Activated T-cell treated with anti-CD3 and anti-CD28 coated beads, Interleukin-2, amount 50 U/mL, for 4 hours (primary cell): ENCODE measurements around the gene LINC01488. TPM values are rescaled to one million over a fixed set of nuclear protein-coding genes. Genes with fewer than 3 reads are reported as not detected.

Source experiments
- ATAC-seq, 2 donors: fragments of 200-7000 bp; cut with Tn5 transposase; one replicate each; pipeline ENCODE4 v1.10.0; 2021
- DNase-seq: peaks from one replicate; pipeline ENCODE4 v3.0.0-alpha.2; 2020
- H3K27me3 Mint-ChIP-seq: one replicate; pipeline ENCODE4 v1.8.0; 2021; ENCODE audit warnings: low read depth, mixed read lengths
- H3K36me3 Mint-ChIP-seq: one replicate; pipeline ENCODE4 v1.8.0; 2022; ENCODE audit warnings: mixed read lengths; ENCODE audit not compliant: insufficient read depth
- H3K4me1 Mint-ChIP-seq: one replicate; pipeline ENCODE4 v1.8.0; 2021; ENCODE audit warnings: low read depth, mixed read lengths
- H3K4me3 Mint-ChIP-seq: one replicate; pipeline ENCODE4 v1.8.0; 2021; ENCODE audit warnings: mild to moderate bottlenecking, moderate library complexity, mixed read lengths
- H3K9me3 Mint-ChIP-seq: one replicate; pipeline ENCODE4 v1.8.0; 2021; ENCODE audit warnings: mixed read lengths
- total RNA-seq, 3 donors: library from RNA; stranded (reverse); gene quantifications; one replicate each; pipeline ENCODE4 v1.2.1, GENCODE V29; 2021

The LINC01488 gene
- total RNA-seq, 3 donors from 2014 or later = not detected

DNA sequence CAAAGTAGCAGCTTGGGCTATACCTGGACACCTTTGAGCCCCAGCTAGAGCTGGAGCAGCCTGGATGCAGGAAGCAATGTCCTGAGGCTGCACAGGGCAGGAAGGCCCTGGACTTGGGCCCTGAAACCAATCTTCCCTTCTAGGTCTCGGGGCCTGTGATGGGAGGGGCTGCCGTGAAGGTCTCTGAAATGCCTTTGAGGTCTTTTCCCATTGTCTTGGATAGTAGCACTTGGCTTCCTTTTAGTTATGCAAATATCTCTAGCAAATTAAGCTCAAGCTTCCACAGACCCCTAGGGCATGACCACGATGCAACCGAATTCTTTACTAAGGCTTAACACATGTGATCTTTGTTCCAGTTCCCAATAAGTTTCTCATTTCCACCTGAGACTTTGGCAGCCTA, 40.0 kb downstream of the LINC01488 start:
- ATAC-seq (no peak), DNase-seq (no peak)
- H3K36me3 Mint-ChIP-seq = no peaks in the 10 kb centered on the region
- peaks cover 19% of the 10 kb centered on the region for H3K27me3 Mint-ChIP-seq
- peaks cover 6% of the 10 kb centered on the region for H3K9me3 Mint-ChIP-seq
- H3K4me1 Mint-ChIP-seq = no peaks in the 10 kb centered on the region
- no peak overlapping the region for H3K4me3 Mint-ChIP-seq

DNA sequence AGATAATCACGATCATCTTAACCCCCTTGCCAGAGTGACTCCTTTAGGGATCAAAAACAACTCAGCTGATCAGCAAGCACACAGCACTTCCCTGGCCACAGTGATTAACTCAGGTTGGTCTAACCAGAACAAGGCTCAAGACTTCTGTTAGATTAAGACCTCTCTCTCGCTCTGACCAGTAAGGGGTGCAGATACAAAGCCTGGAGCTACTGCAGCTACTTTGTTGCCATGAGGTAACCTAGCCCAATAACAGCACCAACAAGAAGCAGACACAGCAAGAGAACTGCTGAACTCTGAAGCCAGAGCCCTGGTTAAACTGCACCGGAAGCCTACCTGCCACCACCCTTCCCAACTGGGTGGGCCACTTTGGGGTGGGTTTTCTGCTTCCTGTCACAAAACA, 42.0 kb downstream of the LINC01488 start:
- Mint-ChIP-seq H3K36me3 (no peaks in the 10 kb centered on the region), H3K27me3 (peaks cover 12% of the 10 kb centered on the region), H3K9me3 (peaks cover 3% of the 10 kb centered on the region), H3K4me3 (no peak overlapping the region), H3K4me1 (no peaks in the 10 kb centered on the region)
- ATAC-seq = no peak
- DNase-seq = no peak

DNA sequence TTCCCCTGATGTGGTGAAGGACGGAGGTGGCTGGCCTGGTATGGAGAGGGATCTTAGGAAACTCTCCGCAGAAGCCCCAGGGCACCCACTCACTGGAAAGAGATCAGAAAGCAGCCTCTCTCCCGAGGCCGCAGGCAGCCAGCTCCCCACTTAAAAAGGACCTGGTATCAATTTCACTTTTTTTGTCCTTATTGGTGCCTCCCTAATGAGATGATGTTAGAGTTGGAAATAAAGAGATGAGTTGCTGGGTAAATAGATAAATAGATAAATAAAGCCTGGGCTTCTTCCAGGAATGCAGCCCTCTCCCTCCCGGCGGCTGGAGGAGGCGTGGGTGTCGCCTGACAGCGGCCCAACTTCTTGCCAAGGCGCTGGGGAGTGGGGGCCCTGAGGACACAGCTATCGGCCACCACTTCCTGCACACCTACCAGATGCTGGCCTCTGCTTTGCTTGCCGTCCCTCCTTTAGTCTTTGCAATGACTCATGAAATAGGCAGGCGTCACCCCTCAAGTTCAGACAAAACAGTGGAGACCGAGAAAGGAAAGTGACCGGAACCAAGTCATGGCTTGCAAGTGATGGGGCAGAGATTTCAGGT, 42.9 kb downstream of the LINC01488 start:
- H3K4me1 Mint-ChIP-seq = no peaks in the 10 kb centered on the region
- no peak overlapping the region for H3K4me3 Mint-ChIP-seq
- no peak for DNase-seq
- H3K9me3 Mint-ChIP-seq = no peaks in the 10 kb centered on the region
- H3K36me3 Mint-ChIP-seq = no peaks in the 10 kb centered on the region
- peaks cover 8% of the 10 kb centered on the region for H3K27me3 Mint-ChIP-seq
- ATAC-seq = no peak

DNA sequence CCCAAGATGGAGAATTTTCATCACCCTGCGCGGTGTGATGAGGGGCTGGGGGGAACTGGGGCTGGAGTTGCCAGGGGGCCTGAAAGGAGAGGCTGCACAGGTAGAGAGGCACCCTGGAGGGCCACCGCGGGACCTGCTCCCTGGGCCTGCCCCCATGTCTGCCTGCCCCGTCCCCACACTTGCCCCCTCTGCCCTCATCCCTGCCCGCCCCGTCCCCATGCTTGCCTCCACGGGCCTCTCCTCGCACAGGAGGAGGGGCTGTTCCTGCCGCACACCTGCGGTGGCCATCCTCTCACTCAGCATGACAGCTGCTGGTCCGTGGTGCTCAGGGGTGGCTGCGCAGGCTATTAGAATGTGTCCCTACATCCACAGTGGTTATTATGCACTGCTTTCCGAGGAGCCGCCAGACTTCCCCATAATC, 43.5 kb downstream of the LINC01488 start:
- ATAC-seq (no peak), DNase-seq (no peak)
- no peaks in the 10 kb centered on the region for H3K4me1 Mint-ChIP-seq
- peaks cover 10% of the 10 kb centered on the region for H3K27me3 Mint-ChIP-seq
- H3K9me3 Mint-ChIP-seq = no peaks in the 10 kb centered on the region
- no peak overlapping the region for H3K4me3 Mint-ChIP-seq
- H3K36me3 Mint-ChIP-seq = no peaks in the 10 kb centered on the region

DNA sequence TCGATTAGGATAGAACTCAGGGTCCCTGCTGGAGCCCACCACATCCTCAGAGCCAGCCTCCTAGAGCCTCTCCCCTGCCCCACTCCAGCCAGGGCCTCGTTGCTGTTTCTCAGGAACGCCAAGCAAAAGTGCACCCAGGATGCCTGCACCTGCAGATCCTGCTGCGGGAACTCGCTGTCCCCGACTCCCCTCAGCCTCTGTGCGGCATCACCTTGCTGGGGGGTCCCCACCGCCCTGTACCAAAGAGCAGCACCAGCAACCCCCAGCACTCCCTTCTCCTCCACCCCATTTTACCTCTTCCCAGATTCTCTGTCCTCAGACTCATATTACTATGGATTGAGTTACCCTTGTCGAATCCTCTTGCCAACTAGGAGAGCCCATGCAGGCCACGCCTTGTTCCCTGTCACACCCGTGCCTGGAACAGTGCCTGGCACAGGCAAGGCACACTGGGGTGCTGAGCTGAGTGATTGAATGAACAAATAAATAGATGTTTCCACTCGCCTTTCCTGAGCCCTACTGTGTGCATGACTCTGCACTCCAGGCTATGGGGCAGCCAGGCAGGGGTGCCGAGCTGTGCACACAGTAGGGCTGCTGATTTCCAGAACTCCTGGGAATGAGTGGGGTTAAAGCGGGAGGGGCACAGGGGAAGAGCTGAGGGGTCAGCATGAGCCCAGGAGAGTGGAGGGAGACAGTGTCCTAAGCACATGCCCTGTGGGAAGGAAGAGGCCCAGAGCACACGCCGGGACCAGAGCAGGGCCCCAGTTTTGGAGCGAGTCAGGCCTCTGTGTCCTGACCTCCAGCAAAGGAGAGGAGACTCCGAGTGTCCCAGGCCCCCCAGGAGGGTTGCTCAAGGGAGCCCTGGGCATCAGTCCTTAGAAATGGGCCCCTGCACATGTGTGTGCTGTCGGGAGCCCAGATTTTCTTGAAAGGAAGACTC, 44.3 kb downstream of the LINC01488 start:
- Mint-ChIP-seq H3K9me3 (no peaks in the 10 kb centered on the region), H3K36me3 (no peaks in the 10 kb centered on the region), H3K4me1 (no peaks in the 10 kb centered on the region), H3K4me3 (no peak overlapping the region), H3K27me3 (peaks cover 17% of the 10 kb centered on the region)
- DNase-seq (no peak), ATAC-seq (no peak)

DNA sequence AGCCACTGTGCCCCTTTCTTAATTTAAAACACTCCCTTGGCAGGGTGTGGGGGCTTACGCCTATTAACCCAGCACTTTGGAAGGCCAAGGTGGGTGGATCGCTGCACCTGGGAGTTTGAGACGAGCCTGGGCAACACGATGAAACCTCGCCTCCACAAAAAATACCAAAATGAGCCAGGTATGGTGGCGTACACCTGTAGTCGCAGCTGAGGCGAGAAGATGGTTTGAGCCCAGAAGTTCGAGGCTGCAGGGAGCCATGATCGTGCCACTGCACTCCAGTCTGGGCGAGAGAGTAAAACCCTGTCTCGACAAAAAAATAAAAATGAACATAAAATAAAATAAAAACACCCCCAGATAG, 45.0 kb downstream of the LINC01488 start:
- DNase-seq (no peak), ATAC-seq (no peak)
- Mint-ChIP-seq H3K27me3 (peaks cover 22% of the 10 kb centered on the region), H3K9me3 (no peaks in the 10 kb centered on the region), H3K36me3 (no peaks in the 10 kb centered on the region), H3K4me3 (no peak overlapping the region), H3K4me1 (no peaks in the 10 kb centered on the region)

DNA sequence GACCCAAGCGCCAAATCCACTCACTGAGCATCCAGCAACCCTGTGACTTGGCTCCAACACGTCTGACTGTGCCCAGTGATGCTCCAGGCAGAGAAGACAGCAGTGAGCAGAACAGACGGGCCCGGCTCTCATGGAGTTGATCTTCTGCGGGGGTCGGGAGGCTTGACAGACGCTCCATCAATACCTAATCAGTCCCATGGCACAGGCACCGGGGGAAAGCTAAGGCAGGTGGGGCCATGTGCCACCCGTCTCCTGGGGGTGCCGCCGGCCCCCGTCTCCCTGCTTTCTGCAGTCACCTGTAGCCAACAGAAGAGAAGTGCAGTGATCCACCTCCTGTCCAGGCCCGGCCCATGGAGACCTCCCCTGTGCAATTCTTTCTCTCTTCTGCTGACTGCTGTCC, 47.5 kb downstream of the LINC01488 start:
- H3K36me3 Mint-ChIP-seq = no peaks in the 10 kb centered on the region
- no peak for ATAC-seq
- H3K27me3 Mint-ChIP-seq = peaks cover 22% of the 10 kb centered on the region
- DNase-seq = no peak
- no peaks in the 10 kb centered on the region for H3K9me3 Mint-ChIP-seq
- H3K4me3 Mint-ChIP-seq = no peak overlapping the region
- no peaks in the 10 kb centered on the region for H3K4me1 Mint-ChIP-seq

DNA sequence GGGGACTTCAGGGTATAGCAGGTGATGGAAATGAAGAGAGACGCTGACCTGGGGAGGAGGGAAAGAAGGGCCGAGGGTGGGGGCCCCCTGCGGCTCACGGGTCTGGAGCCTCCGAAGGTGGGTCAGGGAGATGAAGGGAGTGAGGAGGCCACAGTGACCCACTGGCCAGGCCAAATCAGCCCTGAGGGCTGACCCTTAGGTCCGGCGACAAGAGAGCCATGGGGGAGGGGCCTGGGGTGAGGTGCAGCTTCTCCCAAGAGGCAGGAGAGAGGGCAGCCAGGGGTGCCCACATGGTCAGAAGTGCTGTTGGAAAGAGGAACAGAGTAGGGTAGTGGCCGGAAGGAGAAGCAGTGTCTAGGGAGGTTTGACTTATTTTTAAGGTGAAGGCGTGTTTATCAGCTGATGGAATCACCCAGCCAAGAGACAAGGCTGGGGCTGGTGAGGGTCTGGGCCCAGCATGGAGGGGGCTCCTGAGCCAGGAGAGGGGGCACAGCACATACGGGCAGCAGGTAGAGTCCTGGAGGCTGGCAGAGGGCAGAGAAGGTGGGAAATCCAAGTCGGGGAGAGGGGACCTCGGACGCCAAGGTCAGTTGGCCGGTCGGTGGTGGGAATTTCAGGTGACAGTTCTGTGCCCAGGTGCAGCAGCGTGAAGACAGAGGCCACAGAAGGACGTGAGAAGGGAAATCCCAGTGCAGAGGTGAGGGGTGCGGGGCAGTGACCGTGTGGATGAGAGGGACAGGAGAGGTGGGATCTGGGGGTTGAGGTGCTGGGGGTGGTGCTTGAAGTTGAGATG, 49.0 kb downstream of the LINC01488 start:
- ATAC-seq (no peak), DNase-seq (no peak)
- no peaks in the 10 kb centered on the region for H3K9me3 Mint-ChIP-seq
- peaks cover 22% of the 10 kb centered on the region for H3K27me3 Mint-ChIP-seq
- H3K36me3 Mint-ChIP-seq = no peaks in the 10 kb centered on the region
- no peaks in the 10 kb centered on the region for H3K4me1 Mint-ChIP-seq
- H3K4me3 Mint-ChIP-seq = no peak overlapping the region

DNA sequence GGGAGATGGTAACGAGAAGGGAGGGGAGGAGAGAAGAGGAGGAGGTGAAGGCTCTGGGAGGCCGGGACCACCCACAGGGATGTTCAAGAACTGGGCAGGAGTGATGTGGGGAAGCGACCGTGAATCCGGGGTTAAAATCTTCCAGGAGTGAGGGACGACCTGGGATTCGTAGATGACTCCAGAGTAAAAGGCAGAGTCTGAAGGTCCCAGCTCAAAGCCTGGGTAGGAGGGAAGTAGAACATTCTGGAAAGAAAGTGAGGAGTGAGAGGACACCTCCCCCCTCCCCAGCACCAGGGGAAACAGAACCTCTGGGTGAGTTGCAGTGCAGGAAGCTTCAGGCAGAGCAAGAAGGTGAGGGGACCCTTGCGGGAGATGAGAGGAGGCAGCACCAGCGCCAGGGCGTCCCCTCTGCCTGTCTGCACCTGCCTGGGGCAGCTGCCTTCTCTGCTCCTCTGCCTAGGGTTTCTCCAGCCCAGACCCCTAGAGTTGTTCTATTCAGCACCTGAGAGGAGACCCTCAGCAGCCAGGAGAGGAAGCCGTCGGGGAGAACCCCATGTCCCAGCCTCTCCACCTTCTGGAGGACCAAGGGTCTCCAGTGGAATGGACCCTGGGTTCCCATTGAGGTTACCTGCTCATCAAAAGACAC, 49.7 kb downstream of the LINC01488 start:
- H3K4me1 Mint-ChIP-seq = no peaks in the 10 kb centered on the region

DNA sequence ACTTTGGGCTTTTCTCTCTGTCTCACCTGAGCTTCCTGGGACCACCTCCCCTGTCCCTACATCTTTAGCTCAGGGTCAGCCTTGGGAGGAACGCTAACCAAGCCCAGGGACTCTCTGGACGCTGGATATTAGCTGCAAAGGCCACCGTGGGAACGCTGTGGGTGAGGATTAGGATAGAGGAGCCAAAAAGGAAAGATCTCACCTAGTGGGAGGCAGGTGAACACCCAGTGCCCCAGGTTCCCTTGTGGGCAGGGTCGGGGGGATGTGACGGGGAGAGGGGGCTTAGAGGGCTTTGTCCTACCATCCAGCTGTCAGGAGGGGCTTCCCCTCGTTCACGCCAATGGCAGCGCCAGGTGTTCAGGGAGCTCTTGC, 50.2 kb downstream of the LINC01488 start:
- H3K27me3 Mint-ChIP-seq = peaks cover 20% of the 10 kb centered on the region
- no peaks in the 10 kb centered on the region for H3K9me3 Mint-ChIP-seq
- H3K4me3 Mint-ChIP-seq = no peak overlapping the region
- ATAC-seq (no peak), DNase-seq (no peak)
- H3K4me1 Mint-ChIP-seq = no peaks in the 10 kb centered on the region
- no peaks in the 10 kb centered on the region for H3K36me3 Mint-ChIP-seq

More for the DNA sequence above, 49.7 kb downstream of the LINC01488 start:
- no peak overlapping the region for H3K4me3 Mint-ChIP-seq
- no peaks in the 10 kb centered on the region for H3K36me3 Mint-ChIP-seq
- H3K27me3 Mint-ChIP-seq = peaks cover 20% of the 10 kb centered on the region
- DNase-seq (no peak), ATAC-seq (no peak)
- H3K9me3 Mint-ChIP-seq = no peaks in the 10 kb centered on the region

DNA sequence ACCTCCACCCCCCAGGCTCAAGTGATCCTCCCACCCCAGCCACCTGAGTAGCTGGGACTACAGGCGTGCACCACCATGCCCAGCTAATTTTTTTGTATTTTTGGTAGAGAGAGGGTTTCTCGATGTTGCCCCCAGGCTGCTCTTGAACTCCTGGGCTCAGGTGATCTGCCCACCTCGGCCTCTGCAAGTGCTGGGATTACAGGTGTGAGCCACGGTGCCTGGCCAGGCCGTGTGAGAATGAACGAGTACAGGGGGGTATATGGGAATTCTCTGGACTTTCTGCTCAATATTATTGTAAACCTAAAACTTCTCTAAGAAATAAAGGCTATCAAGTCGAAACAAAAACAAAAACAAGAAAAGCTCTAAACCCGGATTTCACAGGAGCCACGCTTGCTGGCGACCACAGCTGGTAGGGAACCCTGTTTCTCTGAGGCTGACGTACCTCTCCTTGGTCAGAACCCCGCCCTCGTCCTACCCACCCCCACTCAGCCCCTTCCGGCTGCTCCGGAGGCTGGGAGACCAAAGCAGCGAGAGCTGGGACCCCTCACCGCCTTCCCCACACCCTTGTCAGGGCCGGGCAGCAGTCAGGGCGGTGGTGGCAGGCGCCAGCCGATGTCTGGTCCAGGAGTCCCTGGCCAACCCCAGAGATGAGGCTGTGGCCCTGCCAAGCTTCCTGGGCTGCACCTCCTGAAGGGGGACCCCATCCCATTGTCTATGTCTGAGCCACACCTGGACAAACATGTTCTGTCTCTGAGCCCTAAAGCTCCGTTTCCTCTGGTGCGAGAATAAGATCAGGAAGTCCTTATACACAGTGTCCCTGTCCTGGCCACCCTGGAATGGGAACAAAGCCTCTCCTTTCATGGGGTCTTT, 52.1 kb downstream of the LINC01488 start:
- peaks cover 19% of the 10 kb centered on the region for H3K27me3 Mint-ChIP-seq
- no peak for ATAC-seq

DNA sequence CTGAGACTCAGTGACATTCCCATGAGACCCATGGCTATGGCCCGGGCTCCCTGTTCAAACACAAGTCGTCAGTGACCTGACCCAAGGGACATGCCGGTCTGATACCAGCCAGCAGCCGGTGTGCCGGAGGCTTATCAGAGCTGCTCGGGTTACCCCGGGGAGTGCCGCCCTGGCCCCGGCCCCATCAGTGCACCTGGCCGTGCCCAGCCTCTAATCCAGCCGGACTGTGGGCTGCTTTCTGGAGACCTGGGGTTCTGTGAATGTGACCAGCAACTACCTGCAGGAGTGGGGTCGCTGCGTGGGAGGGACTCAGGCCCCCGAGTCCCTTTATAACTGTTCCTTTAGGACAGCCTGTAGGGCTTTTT, 52.7 kb downstream of the LINC01488 start:
- no peak for ATAC-seq
- Mint-ChIP-seq H3K9me3 (no peaks in the 10 kb centered on the region), H3K36me3 (no peaks in the 10 kb centered on the region), H3K4me1 (no peaks in the 10 kb centered on the region), H3K27me3 (peaks cover 21% of the 10 kb centered on the region), H3K4me3 (no peak overlapping the region)
- DNase-seq = no peak

More for the DNA sequence above, 52.1 kb downstream of the LINC01488 start:
- Mint-ChIP-seq H3K36me3 (no peaks in the 10 kb centered on the region), H3K4me1 (no peaks in the 10 kb centered on the region), H3K4me3 (no peak overlapping the region), H3K9me3 (no peaks in the 10 kb centered on the region)
- no peak for DNase-seq

DNA sequence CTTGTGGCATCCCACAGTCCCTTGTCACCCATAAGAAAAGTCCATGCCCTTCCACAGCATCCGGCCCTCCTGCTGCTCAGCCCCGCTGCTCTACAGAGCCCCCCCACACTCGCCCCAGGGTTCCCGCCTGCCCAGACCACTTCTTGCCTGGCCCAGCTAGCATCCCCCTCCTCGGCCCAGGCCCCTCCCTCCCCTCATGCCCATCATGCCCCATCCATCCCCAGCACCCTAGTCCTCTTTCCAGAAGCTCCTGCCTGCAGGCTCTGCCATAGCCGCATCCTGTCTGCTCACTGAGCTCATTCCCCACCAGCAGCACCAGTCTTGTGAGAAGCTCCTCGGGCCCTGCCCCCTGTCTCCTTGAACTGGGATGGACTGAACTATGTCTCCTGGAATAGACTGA, 54.4 kb downstream of the LINC01488 start:
- Mint-ChIP-seq H3K4me3 (no peak overlapping the region), H3K9me3 (no peaks in the 10 kb centered on the region), H3K36me3 (no peaks in the 10 kb centered on the region), H3K27me3 (peaks cover 15% of the 10 kb centered on the region), H3K4me1 (peaks cover 4% of the 10 kb centered on the region)
- no peak for DNase-seq
- no peak for ATAC-seq
